ENCODE data around the gene PGLYRP3.

GRCh38 chr1:153313288-153313687 lies 536 bp upstream of the PGLYRP3 start:
- no peak for TF ChIP-seq RAD21 (IDR thresholded peaks at IDR 0.05 in 1 of 2, conservative IDR thresholded peaks at IDR 0.05 in 1 of 2; ENCODE audit: low read depth in 2 of 2, low read length in 2 of 2)
- no peak for TF ChIP-seq PHF8 (conservative IDR thresholded peaks at IDR 0.05; ENCODE audit: low read depth, low read length)
- no peak for TF ChIP-seq EZH2 (IDR thresholded peaks at IDR 0.05; ENCODE audit: low read depth, low read length, severe bottlenecking)
- no peak for TF ChIP-seq MAX (IDR thresholded peaks at IDR 0.05)
- TF ChIP-seq SP1 (IDR thresholded peaks at IDR 0.05; ENCODE audit: low read depth, low read length), result no peak
- TF ChIP-seq, protein P1, sequence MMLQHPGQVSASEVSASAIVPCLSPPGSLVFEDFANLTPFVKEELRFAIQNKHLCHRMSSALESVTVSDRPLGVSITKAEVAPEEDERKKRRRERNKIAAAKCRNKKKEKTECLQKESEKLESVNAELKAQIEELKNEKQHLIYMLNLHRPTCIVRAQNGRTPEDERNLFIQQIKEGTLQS (IDR thresholded peaks at IDR 0.05; ENCODE audit: insufficient read depth, low read depth, low read length), result no peak
- TF ChIP-seq CTCF (IDR thresholded peaks at IDR 0.05; ENCODE audit: control extremely low read depth in 1 of 3, insufficient read depth in 1 of 3, low read depth in 1 of 3, low read length in 3 of 3), result no peak
- TF ChIP-seq KDM5A (IDR thresholded peaks at IDR 0.05; ENCODE audit: low read length), result no peak
- TF ChIP-seq TAF7 (optimal IDR thresholded peaks at IDR 0.05; ENCODE audit: borderline replicate concordance, low read depth, low read length), result no peak

Data from H1 (cell line).